Right lobe of liver (tissue), 4 donors: ENCODE results near the gene ORC5.

Experiments used
- CTCF ChIP-seq, 4 donors: fragments of 200-600 bp in 3 of 4; fragments of 450-650 bp in 1 of 4; IDR thresholded peaks; one replicate each; pipeline versions ENCODE4 v1.5.1 to v1.8.0; 2016 to 2022; ENCODE audit warnings: antibody characterized with exemption in 4 of 4, mild to moderate bottlenecking in 2 of 4
- POLR2A ChIP-seq: fragments of 450-650 bp; IDR thresholded peaks from one replicate; pipeline ENCODE4 v1.6.1; 2017; ENCODE audit warnings: antibody characterized with exemption, mild to moderate bottlenecking
- donor health status: DM: no; HTN: no; CAD: no.
- donor health status: DM: no; HTN: no; CAD: no.
- donor health status: DM: no; HTN: yes; CAD: no.

GRCh38 chr7:104176332-104176731 lies 31.5 kb downstream of the ORC5 start:
- TF ChIP-seq CTCF (IDR thresholded peaks at IDR 0.05): no peak
- no peak for TF ChIP-seq POLR2A
